K562 (cell line): ENCODE data around the gene MIS18A.

ENCODE experiments used
- ATF6 ChIP-seq: sonication (generic); formaldehyde crosslinking; IDR thresholded peaks from 2 replicates; pipeline ENCODE4 v1.4.0; 2020; ENCODE audit warnings: mild to moderate bottlenecking, missing genetic modification reagents
- E2F3 ChIP-seq: fragments of 250-450 bp; sonication (Bioruptor Pico); IDR thresholded peaks from 2 replicates; pipeline ENCODE4 v1.4.0; 2020; ENCODE audit warnings: mild to moderate bottlenecking
- EGR1 ChIP-seq: fragments of 450-650 bp; conservative IDR thresholded peaks from 2 replicates; pipeline ENCODE4 v1.6.1; 2017; ENCODE audit warnings: mild to moderate bottlenecking
- EZH2 ChIP-seq: IDR thresholded peaks from 2 replicates; pipeline ENCODE4 v1.6.1; 2012; ENCODE audit warnings: low read depth, mild to moderate bottlenecking, inconsistent platforms, low read length, borderline replicate concordance
- MAFF ChIP-seq: IDR thresholded peaks from 2 replicates; pipeline ENCODE4 v1.6.1; 2012; ENCODE audit warnings: low read length, improper control_type of control experiment
- RBM22 ChIP-seq: fragments of 200-400 bp; formaldehyde crosslinking; IDR thresholded peaks from 2 replicates; pipeline ENCODE4 v1.6.1; 2018; ENCODE audit warnings: low read length, low read depth; ENCODE audit not compliant: poor library complexity, severe bottlenecking
- SREBF2 ChIP-seq: sonication (generic); formaldehyde crosslinking; IDR thresholded peaks from 2 replicates; pipeline ENCODE4 v1.4.0; 2020; ENCODE audit warnings: mild to moderate bottlenecking, missing genetic modification reagents
- SRSF1 ChIP-seq: fragments of 200-400 bp; formaldehyde crosslinking; IDR thresholded peaks from 2 replicates; pipeline ENCODE4 v1.6.1; 2017; ENCODE audit warnings: mild to moderate bottlenecking, low read depth, low read length, moderate library complexity
- ZNF121 ChIP-seq: sonication (generic); formaldehyde crosslinking; conservative IDR thresholded peaks from 2 replicates; pipeline ENCODE4 v1.8.0; 2022; ENCODE audit warnings: missing genetic modification reagents
- TF ChIP-seq, protein P1 (sequence below): sonication (generic); formaldehyde crosslinking; IDR thresholded peaks from 2 replicates; pipeline ENCODE4 v1.8.1; 2023; ENCODE audit warnings: mild to moderate bottlenecking, missing genetic modification reagents

DNA sequence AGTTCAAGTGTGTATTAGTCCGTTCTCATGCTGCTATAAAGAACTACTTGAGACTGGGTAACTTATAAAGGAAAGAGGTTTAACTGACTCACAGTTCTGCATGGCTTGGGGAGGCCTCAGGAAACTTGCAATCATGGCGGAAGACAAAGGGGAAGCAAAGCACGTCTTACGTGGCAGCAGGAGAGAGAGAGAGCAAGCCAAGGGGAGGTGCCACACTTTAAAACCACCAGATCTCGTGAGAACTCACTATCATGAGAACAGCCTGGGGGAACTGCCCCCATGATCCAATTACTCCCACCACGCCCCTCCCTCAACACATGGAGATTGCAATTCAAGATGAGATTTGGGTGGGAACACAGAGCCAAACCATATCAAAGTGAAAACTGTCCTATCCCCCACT, 4.1 kb upstream of the MIS18A start:
- TF ChIP-seq ATF6 (CRISPR knock-in tag) (no peak), ZNF121 (CRISPR knock-in tag) (no peak), RBM22 (no peak), SREBF2 (CRISPR knock-in tag) (no peak), EGR1 (no peak), MAFF (no peak), E2F3 (no peak), EZH2 (no peak), SRSF1 (no peak)
- TF ChIP-seq, protein P1, sequence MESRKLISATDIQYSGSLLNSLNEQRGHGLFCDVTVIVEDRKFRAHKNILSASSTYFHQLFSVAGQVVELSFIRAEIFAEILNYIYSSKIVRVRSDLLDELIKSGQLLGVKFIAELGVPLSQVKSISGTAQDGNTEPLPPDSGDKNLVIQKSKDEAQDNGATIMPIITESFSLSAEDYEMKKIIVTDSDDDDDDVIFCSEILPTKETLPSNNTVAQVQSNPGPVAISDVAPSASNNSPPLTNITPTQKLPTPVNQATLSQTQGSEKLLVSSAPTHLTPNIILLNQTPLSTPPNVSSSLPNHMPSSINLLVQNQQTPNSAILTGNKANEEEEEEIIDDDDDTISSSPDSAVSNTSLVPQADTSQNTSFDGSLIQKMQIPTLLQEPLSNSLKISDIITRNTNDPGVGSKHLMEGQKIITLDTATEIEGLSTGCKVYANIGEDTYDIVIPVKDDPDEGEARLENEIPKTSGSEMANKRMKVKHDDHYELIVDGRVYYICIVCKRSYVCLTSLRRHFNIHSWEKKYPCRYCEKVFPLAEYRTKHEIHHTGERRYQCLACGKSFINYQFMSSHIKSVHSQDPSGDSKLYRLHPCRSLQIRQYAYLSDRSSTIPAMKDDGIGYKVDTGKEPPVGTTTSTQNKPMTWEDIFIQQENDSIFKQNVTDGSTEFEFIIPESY (CRISPR knock-in tag): no peak
